Neural progenitor cell (in vitro differentiated cells): ENCODE data around the gene HVCN1.

Source experiments
- EZH2phosphoT487 ChIP-seq: fragments of 200-600 bp; sonication (generic); IDR thresholded peaks from 2 replicates; pipeline ENCODE4 v1.6.1; 2017; ENCODE audit warnings: antibody characterized with exemption
- TF ChIP-seq, protein P1 (sequence below): fragments of 200-600 bp; sonication (generic); IDR thresholded peaks from 2 replicates; pipeline ENCODE4 v1.5.1; 2017; ENCODE audit warnings: antibody characterized with exemption, mild to moderate bottlenecking

DNA sequence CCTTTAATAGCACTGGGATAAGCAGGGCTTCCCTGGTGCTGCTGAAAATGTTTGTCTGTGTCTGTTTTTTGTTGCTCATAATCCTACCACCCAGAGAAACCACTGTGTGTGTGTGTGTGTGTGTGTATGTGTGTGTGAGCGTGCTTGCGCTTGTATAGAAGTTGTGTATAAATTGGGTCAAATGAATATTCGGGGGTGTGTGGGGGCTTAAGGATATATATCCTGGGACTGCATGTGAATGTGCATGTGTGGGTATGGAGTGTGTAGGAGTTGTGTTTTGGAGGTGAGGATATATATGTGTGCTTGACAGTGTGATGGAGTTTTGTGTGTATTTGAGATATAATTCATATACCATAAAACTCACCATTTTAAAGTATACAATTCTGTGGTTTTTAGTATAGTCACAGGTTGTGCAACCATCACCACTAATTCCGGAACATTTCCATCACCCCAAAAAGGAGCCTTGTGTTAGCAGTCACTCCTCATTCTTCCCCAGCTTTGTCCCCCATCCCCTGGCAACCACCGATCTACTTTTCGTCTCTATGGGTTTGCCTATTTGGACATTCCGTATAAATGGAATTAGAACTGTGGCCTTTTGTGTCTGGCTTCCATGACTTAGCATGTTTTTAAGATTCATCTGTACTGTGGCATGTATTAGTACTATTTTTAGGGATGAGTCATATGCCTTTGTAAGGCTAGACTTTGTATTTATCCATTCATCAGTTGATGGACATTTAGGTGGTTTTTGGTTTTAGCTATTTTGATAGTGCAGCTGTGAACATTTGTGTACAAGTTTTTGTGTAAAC, 49.4 kb downstream of the HVCN1 start:
- TF ChIP-seq, protein P1, sequence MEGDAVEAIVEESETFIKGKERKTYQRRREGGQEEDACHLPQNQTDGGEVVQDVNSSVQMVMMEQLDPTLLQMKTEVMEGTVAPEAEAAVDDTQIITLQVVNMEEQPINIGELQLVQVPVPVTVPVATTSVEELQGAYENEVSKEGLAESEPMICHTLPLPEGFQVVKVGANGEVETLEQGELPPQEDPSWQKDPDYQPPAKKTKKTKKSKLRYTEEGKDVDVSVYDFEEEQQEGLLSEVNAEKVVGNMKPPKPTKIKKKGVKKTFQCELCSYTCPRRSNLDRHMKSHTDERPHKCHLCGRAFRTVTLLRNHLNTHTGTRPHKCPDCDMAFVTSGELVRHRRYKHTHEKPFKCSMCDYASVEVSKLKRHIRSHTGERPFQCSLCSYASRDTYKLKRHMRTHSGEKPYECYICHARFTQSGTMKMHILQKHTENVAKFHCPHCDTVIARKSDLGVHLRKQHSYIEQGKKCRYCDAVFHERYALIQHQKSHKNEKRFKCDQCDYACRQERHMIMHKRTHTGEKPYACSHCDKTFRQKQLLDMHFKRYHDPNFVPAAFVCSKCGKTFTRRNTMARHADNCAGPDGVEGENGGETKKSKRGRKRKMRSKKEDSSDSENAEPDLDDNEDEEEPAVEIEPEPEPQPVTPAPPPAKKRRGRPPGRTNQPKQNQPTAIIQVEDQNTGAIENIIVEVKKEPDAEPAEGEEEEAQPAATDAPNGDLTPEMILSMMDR = no peak
- no peak for TF ChIP-seq EZH2phosphoT487
